Left renal pelvis (tissue), 4 donors: Measurements from ENCODE around the gene NVL. TPM values are rescaled to one million over a fixed set of nuclear protein-coding genes. Genes with fewer than 3 reads are reported as not detected.

Experiments used
- polyA plus RNA-seq, 4 donors: library from polyadenylated mRNA; unstranded; fragments of 120-200 nt; gene quantifications; one replicate each; pipeline ENCODE4 v1.2.1, GENCODE V29; 2013; ENCODE audit not compliant: insufficient read length in 4 of 4

NVL gene
- polyA plus RNA-seq, 4 donors = 28.7 to 44.3 (median 42.4) TPM

Other genes starting within 250 kb of the NVL start
- gene FBXO28, start 216.1 kb downstream of the NVL start, polyA plus RNA-seq = 10 to 100 TPM; 24.1 to 34.7 (median 32.9) TPM
- 10 to 100 TPM; 50.4 to 87.0 (median 61.5) TPM for gene DEGS1, start 146.9 kb downstream of the NVL start, polyA plus RNA-seq
- 10 to 100 TPM; 45.6 to 56.7 (median 51.4) TPM for gene CNIH4, start 26.7 kb upstream of the NVL start, polyA plus RNA-seq
- 100 to 1,000 TPM in 1 of 4 donors, 10 to 100 TPM in 3; 86.2 to 105 (median 95.8) TPM for gene WDR26, start 104.6 kb upstream of the NVL start, polyA plus RNA-seq